ENCODE measurements around the gene DCANP1. TPM values are rescaled to one million over a fixed set of nuclear protein-coding genes. Genes with fewer than 3 reads are reported as not detected.

DCANP1 gene
- total and polyA plus RNA-seq, 10 of the 15 experiments (the other 5 are each of a cell fraction or from before 2014, with no cell fraction given) = 0.01 TPM; not detected in 9

DNA sequence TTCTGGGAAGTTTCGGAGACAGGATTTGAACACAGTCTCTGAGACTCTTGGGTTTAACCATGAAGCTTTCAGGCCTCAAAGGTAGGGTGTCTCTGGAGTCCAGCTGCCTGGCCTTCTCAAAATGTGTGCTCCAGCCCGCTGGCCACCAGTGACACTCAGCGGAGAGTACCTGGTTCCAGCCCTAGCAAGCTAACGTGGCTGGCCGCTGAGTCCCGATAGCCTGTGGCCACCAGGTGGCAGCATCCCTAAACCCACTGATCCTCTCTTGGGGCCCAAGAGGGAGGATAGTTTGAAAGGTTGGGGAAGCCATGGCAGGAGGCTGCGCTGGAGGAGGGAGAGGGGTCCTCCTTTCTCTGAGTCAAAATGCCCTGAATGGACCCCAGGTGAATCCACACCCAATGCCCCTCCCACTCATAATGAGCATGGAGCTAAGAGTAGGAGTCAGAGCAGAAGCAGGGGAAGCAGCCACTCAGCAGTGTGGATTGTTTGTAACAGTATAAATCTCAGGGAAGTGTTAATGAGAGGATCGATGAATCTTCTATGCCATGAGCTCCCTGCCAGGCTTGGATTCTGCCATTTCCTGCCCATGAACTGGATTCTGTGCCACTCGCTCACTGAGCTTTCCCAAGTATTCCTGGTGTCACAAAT, 10.4 kb upstream of the DCANP1 start:
- SMC1A ChIA-PET (ENCODE audit: uncharacterized antibody, unreplicated experiment) = interaction anchor here (1.2 to 2.8 kb wide), 6 partner anchors 8 to 107 kb away, joined by 3 to 28 read pairs (median 4); no protein-coding TSS in a partner anchor
- POLR2A ChIA-PET = no interaction called here
- FAIRE-seq (peak; percentile 64), ATAC-seq (peak; percentile 91), DNase-seq (ENCODE audit: low read depth, low spot score) (no peak)
- CTCF ChIA-PET = interaction anchor here (0.8 to 16.3 kb wide), 26 partner anchors 9 to 478 kb away, joined by 3 to 363 read pairs (median 4); partner anchors contain the start of gene DCANP1
- no peak overlapping the region for H3K9ac ChIP-seq (ENCODE audit: control insufficient read depth, insufficient read depth, low read length)
- H4K20me1 ChIP-seq (ENCODE audit: control insufficient read depth, insufficient read depth) = no peaks in the 10 kb centered on the region
- no peaks in the 10 kb centered on the region; the same call in 2 of the 3 replicates for H3K9me3 ChIP-seq (replicated peaks; ENCODE audit: control insufficient read depth, insufficient read depth, low read length)
- no peaks in the 10 kb centered on the region for H3K36me3 ChIP-seq (ENCODE audit: control insufficient read depth in 2 of 2, insufficient read depth in 2 of 2, low read length in 1 of 2)
- RAD21 ChIA-PET (ENCODE audit: unreplicated experiment) = interaction anchor here (0.9 to 5.0 kb wide), 5 partner anchors 8 to 109 kb away, joined by 3 to 33 read pairs (median 4); no protein-coding TSS in a partner anchor
- no peak overlapping the region for H3K27ac ChIP-seq (ENCODE audit: control insufficient read depth, insufficient read depth)
- no peaks in the 10 kb centered on the region for H3K79me2 ChIP-seq (ENCODE audit: control insufficient read depth, insufficient read depth, low read length)
- no peaks in the 10 kb centered on the region; a peak in 2 of 4 replicates for H3K27me3 ChIP-seq (replicated peaks in 1 of 2; ENCODE audit: control insufficient read depth in 2 of 2, insufficient read depth in 2 of 2, low read length in 1 of 2)
- H3K4me3 ChIP-seq = no peak overlapping the region
- intact Hi-C loops (cut with micrococcal nuclease; ENCODE audit: unreplicated experiment) (loop anchor here (2.0 kb wide), 1 partner anchor 95 kb away; no protein-coding TSS in a partner anchor), in situ Hi-C loops (cut with MboI) (no loop called here)
- no peak overlapping the region for H2AFZ ChIP-seq (ENCODE audit: control insufficient read depth, low read depth, low read length)
- 13% methylated on average over 9 of the region's 9 CpGs for WGBS (ENCODE audit: insufficient coverage, insufficient replicate concordance, low lambda C conversion rate, missing lambda C conversion rate)
- H3K4me1 ChIP-seq (ENCODE audit: control insufficient read depth, insufficient read depth, low read length) = peaks cover 16% of the 10 kb centered on the region
- H3K4me2 ChIP-seq (ENCODE audit: control insufficient read depth, insufficient read depth) = no peak overlapping the region
- no TSS peak for BruUV-seq (replicated peaks)
- TF ChIP-seq, protein P1, sequence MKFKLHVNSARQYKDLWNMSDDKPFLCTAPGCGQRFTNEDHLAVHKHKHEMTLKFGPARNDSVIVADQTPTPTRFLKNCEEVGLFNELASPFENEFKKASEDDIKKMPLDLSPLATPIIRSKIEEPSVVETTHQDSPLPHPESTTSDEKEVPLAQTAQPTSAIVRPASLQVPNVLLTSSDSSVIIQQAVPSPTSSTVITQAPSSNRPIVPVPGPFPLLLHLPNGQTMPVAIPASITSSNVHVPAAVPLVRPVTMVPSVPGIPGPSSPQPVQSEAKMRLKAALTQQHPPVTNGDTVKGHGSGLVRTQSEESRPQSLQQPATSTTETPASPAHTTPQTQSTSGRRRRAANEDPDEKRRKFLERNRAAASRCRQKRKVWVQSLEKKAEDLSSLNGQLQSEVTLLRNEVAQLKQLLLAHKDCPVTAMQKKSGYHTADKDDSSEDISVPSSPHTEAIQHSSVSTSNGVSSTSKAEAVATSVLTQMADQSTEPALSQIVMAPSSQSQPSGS (IDR thresholded peaks at IDR 0.05; ENCODE audit: low read length) = no peak
- TF ChIP-seq SMC3 (IDR thresholded peaks at IDR 0.05; ENCODE audit: borderline replicate concordance, low read length) = peak; percentile 35; the same call in 1 of the 2 replicates
- TF ChIP-seq HDAC2 (IDR thresholded peaks at IDR 0.05) = no peak
- TF ChIP-seq, protein P2, sequence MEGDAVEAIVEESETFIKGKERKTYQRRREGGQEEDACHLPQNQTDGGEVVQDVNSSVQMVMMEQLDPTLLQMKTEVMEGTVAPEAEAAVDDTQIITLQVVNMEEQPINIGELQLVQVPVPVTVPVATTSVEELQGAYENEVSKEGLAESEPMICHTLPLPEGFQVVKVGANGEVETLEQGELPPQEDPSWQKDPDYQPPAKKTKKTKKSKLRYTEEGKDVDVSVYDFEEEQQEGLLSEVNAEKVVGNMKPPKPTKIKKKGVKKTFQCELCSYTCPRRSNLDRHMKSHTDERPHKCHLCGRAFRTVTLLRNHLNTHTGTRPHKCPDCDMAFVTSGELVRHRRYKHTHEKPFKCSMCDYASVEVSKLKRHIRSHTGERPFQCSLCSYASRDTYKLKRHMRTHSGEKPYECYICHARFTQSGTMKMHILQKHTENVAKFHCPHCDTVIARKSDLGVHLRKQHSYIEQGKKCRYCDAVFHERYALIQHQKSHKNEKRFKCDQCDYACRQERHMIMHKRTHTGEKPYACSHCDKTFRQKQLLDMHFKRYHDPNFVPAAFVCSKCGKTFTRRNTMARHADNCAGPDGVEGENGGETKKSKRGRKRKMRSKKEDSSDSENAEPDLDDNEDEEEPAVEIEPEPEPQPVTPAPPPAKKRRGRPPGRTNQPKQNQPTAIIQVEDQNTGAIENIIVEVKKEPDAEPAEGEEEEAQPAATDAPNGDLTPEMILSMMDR (IDR thresholded peaks at IDR 0.05 in 2 of 3, conservative IDR thresholded peaks at IDR 0.05 in 1 of 3; ENCODE audit: control insufficient read depth in 2 of 3, extremely low read depth in 1 of 3, insufficient read depth in 1 of 3, low read depth in 3 of 3, low read length in 3 of 3) = peak; percentile 82 to 95 (median 88)
- peak; percentile 30; the same call in 1 of the 2 replicates for TF ChIP-seq RUNX3 (IDR thresholded peaks at IDR 0.05; ENCODE audit: low read length)
- TF ChIP-seq, protein P3, sequence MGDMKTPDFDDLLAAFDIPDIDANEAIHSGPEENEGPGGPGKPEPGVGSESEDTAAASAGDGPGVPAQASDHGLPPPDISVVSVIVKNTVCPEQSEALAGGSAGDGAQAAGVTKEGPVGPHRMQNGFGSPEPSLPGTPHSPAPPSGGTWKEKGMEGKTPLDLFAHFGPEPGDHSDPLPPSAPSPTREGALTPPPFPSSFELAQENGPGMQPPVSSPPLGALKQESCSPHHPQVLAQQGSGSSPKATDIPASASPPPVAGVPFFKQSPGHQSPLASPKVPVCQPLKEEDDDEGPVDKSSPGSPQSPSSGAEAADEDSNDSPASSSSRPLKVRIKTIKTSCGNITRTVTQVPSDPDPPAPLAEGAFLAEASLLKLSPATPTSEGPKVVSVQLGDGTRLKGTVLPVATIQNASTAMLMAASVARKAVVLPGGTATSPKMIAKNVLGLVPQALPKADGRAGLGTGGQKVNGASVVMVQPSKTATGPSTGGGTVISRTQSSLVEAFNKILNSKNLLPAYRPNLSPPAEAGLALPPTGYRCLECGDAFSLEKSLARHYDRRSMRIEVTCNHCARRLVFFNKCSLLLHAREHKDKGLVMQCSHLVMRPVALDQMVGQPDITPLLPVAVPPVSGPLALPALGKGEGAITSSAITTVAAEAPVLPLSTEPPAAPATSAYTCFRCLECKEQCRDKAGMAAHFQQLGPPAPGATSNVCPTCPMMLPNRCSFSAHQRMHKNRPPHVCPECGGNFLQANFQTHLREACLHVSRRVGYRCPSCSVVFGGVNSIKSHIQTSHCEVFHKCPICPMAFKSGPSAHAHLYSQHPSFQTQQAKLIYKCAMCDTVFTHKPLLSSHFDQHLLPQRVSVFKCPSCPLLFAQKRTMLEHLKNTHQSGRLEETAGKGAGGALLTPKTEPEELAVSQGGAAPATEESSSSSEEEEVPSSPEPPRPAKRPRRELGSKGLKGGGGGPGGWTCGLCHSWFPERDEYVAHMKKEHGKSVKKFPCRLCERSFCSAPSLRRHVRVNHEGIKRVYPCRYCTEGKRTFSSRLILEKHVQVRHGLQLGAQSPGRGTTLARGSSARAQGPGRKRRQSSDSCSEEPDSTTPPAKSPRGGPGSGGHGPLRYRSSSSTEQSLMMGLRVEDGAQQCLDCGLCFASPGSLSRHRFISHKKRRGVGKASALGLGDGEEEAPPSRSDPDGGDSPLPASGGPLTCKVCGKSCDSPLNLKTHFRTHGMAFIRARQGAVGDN (IDR thresholded peaks at IDR 0.05) = no peak
- TF ChIP-seq RAD51 (IDR thresholded peaks at IDR 0.05) = no peak
- peak; percentile 37; the same call in 1 of the 2 replicates for TF ChIP-seq YY1 (IDR thresholded peaks at IDR 0.05; ENCODE audit: low read depth, low read length)
- TF ChIP-seq, protein P4, sequence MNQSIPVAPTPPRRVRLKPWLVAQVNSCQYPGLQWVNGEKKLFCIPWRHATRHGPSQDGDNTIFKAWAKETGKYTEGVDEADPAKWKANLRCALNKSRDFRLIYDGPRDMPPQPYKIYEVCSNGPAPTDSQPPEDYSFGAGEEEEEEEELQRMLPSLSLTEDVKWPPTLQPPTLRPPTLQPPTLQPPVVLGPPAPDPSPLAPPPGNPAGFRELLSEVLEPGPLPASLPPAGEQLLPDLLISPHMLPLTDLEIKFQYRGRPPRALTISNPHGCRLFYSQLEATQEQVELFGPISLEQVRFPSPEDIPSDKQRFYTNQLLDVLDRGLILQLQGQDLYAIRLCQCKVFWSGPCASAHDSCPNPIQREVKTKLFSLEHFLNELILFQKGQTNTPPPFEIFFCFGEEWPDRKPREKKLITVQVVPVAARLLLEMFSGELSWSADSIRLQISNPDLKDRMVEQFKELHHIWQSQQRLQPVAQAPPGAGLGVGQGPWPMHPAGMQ (IDR thresholded peaks at IDR 0.05; ENCODE audit: borderline replicate concordance) = no peak
- 0 out of 2 replicates have a peak, but pooled peaks have one; percentile 23 for TF ChIP-seq LARP7 (IDR thresholded peaks at IDR 0.05)
- TF ChIP-seq RBBP5 (conservative IDR thresholded peaks at IDR 0.05) = no peak
- peak; percentile 48 for TF ChIP-seq RAD21 (IDR thresholded peaks at IDR 0.05; ENCODE audit: insufficient read depth, low read depth, low read length)
- no peak for TF ChIP-seq CEBPB (IDR thresholded peaks at IDR 0.05; ENCODE audit: borderline replicate concordance in 1 of 2, low read depth in 2 of 2, low read length in 2 of 2)
- TF ChIP-seq SPI1 (IDR thresholded peaks at IDR 0.05; ENCODE audit: borderline replicate concordance, insufficient read depth, low read depth, low read length) = no peak

Measured in GM12878 (cell line).